B cell (primary cell): ENCODE measurements around the gene SLC12A4. TPM values are rescaled to one million over a fixed set of nuclear protein-coding genes. Genes with fewer than 3 reads are reported as not detected.

ENCODE experiments used
- ATAC-seq: fragments of 200-7000 bp; cut with Tn5 transposase; one replicate; pipeline ENCODE4 v1.10.0; 2021; ENCODE audit warnings: low read depth, mild to moderate bottlenecking, moderate number of reproducible peaks, moderate library complexity
- CTCF ChIA-PET: fragments of 350-600 bp; sonication (Branson Sonifier 250); formaldehyde crosslinking; loops from one replicate; lab custom pipeline; 2021; ENCODE audit warnings: antibody characterized with exemption, inconsistent platforms; lab: Charles Lee
- POLR2A ChIA-PET: fragments of 350-600 bp; sonication (Branson Sonifier 250); formaldehyde crosslinking; loops from one replicate; lab custom pipeline; 2021; ENCODE audit warnings: antibody characterized with exemption; lab: Charles Lee
- DNase-seq: peaks from one replicate; pipeline ENCODE4 v3.0.0; 2013
- H2AFZ ChIP-seq: 2 replicates; pipeline ENCODE4 v1.6.1; 2012; ENCODE audit warnings: mild to moderate bottlenecking, low read depth, low read length; ENCODE audit not compliant: insufficient read depth, poor library complexity, severe bottlenecking
- H3K27ac ChIP-seq, 2 donors: 1 replicate in 1 of 2; 2 replicates in 1 of 2; pipeline ENCODE4 v1.5.1; 2012 to 2013; ENCODE audit warnings: low read length in 2 of 2, mild to moderate bottlenecking in 2 of 2, moderate library complexity in 1 of 2
- H3K27me3 ChIP-seq, 4 experiments: fragments of 200-600 bp in 1 of 4; sonication (generic) in 1 of 4; replicated peaks in 1 of 4; 1 replicate in 2 of 4; 2 replicates in 2 of 4; pipeline versions ENCODE4 v1.6.1 to v1.7.0; 2013 to 2016; ENCODE audit warnings: low read length in 3 of 4, mild to moderate bottlenecking in 2 of 4, mixed read lengths in 1 of 4, moderate library complexity in 1 of 4; ENCODE audit not compliant: insufficient read depth in 4 of 4, control insufficient read depth in 3 of 4; ENCODE audit errors: control extremely low read depth in 1 of 4
- H3K36me3 ChIP-seq, 2 experiments: replicated peaks in 1 of 2; 1 replicate in 1 of 2; 2 replicates in 1 of 2; pipeline versions ENCODE4 v1.6.1 to v1.7.1; 2013; ENCODE audit warnings: low read length in 1 of 2; ENCODE audit not compliant: insufficient read depth in 2 of 2, control insufficient read depth in 1 of 2; ENCODE audit errors: control extremely low read depth in 1 of 2, extremely low read depth in 1 of 2
- H3K4me1 ChIP-seq, 2 donors: fragments of 200-600 bp in 1 of 2; sonication (generic) in 1 of 2; 1 replicate in 1 of 2; 2 replicates in 1 of 2; pipeline versions ENCODE4 v1.5.1 to v1.6.1; 2013 to 2017; ENCODE audit warnings: low read length in 2 of 2; ENCODE audit not compliant: control insufficient read depth in 2 of 2, insufficient read depth in 2 of 2
- H3K4me2 ChIP-seq: replicated peaks from 2 replicates; pipeline ENCODE3; 2012; ENCODE audit warnings: mild to moderate bottlenecking, low read depth, low read length; ENCODE audit not compliant: poor library complexity, severe bottlenecking
- H3K4me3 ChIP-seq, 5 experiments: fragments of 200-600 bp in 1 of 5; sonication (generic) in 1 of 5; 1 replicate in 3 of 5; 2 replicates in 2 of 5; pipeline versions ENCODE4 v1.5.1 to v1.7.0; 2011 to 2016; ENCODE audit warnings: low read length in 4 of 5, mild to moderate bottlenecking in 4 of 5, low read depth in 2 of 5, control low read depth in 1 of 5, moderate library complexity in 1 of 5; ENCODE audit not compliant: insufficient read depth in 1 of 5; ENCODE audit errors: control extremely low read depth in 1 of 5, extremely low read depth in 1 of 5
- H3K79me2 ChIP-seq: fragments of 200-600 bp; sonication (generic); one replicate; pipeline ENCODE4 v1.6.0; 2016; ENCODE audit warnings: low read length; ENCODE audit not compliant: control insufficient read depth, insufficient read depth
- H3K9ac ChIP-seq: fragments of 200-600 bp; sonication (generic); 2 replicates; pipeline ENCODE4 v1.6.1; 2017; ENCODE audit warnings: mild to moderate bottlenecking, low read length, moderate library complexity
- H3K9me3 ChIP-seq, 3 donors: one replicate each; pipeline versions ENCODE4 v1.6.1 to v1.7.1; 2013; ENCODE audit warnings: low read length in 2 of 3; ENCODE audit not compliant: control insufficient read depth in 2 of 3, insufficient read depth in 1 of 3; ENCODE audit errors: control extremely low read depth in 1 of 3
- H4K20me1 ChIP-seq: 2 replicates; pipeline ENCODE4 v1.6.0; 2012; ENCODE audit warnings: mild to moderate bottlenecking, low read length; ENCODE audit not compliant: insufficient read depth, control insufficient read depth, poor library complexity, severe bottlenecking
- H3K27ac Mint-ChIP-seq: one replicate; pipeline ENCODE4 v1.8.0; 2021; ENCODE audit warnings: mixed read lengths
- H3K27me3 Mint-ChIP-seq: one replicate; pipeline ENCODE4 v1.8.0; 2021; ENCODE audit warnings: mixed read lengths
- H3K4me1 Mint-ChIP-seq: one replicate; pipeline ENCODE4 v1.8.0; 2021; ENCODE audit warnings: mixed read lengths
- H3K4me3 Mint-ChIP-seq: one replicate; pipeline ENCODE4 v1.8.0; 2021; ENCODE audit warnings: mixed read lengths
- H3K9me3 Mint-ChIP-seq: one replicate; pipeline ENCODE4 v1.8.0; 2022; ENCODE audit warnings: mixed read lengths; ENCODE audit not compliant: insufficient read depth
- CTCF ChIP-seq: fragments of 200-600 bp; IDR thresholded peaks from one replicate; pipeline ENCODE4 v1.8.0; 2022; ENCODE audit warnings: antibody characterized with exemption, mild to moderate bottlenecking
- EZH2 ChIP-seq: IDR thresholded peaks from 2 replicates; pipeline ENCODE4 v1.6.1; 2012; ENCODE audit warnings: borderline replicate concordance, low read depth, mild to moderate bottlenecking, moderate library complexity, low read length; ENCODE audit not compliant: insufficient read depth, poor library complexity, severe bottlenecking
- WGBS: methylation state at CpG from one replicate; pipeline ENCODE4 v1.1.5; 2013; ENCODE audit warnings: missing lambda C conversion rate; ENCODE audit not compliant: insufficient coverage; 5-methylcytosine and 5-hydroxymethylcytosine counted together
- intact Hi-C: fragments of 100-400 bp; cut with micrococcal nuclease; formaldehyde crosslinking; loops from one replicate; pipeline ENCODE4 v1.10.0; 2022
- polyA plus RNA-seq: library from polyadenylated mRNA; depleted of rRNA; stranded (reverse); fragments of >200 nt; gene quantifications from 2 replicates; pipeline ENCODE4 v1.2.3, GENCODE V29; 2012
- total RNA-seq, 2 donors: library from RNA; stranded (reverse); fragments of 120-200 nt in 1 of 2; gene quantifications; 1 replicate in 1 of 2; 2 replicates in 1 of 2; pipeline versions ENCODE4 v1.2.3 to v1.2.4, GENCODE V29; 2013 to 2022

Gene SLC12A4
- total and polyA plus RNA-seq, 2 donors (not counting 1 experiment from before 2014, with no cell fraction given), result 20.2 to 42.2 TPM

DNA sequence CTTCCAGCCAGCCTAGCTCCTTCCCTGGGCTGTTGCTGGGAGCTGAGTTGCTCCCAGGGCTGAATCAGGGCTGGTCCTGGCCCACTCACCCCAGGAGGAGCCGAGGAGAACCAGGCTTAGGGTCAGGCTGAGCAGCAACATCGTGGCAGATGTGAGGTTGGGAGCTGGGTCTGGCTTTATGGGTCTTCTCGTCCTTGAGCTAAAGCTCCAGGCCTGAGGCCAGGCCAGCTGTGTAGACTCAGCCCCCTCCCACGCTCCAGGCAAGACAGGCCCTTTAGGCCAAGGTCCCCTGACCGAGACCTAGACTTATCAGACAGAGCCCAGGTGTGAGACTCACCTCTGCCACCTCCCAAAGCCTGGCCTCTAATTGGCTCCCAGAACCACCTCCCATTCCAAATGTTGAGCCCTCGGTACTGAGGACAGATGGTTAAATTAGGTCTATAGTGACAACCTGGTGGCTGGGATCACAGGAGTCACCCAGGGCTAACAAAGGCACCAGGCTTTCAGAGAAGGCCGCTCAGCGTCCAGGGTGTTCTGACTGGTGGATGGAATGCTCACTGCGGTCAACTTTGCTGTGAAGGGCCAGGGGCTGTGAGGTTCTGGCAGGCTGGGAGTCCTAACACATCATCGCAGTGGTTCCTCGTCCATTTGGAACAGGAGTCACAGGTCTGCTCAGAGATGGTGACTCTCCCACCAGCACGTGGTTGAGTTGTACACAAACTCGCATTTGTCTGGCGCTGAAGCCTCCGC, 36.5 kb downstream of the SLC12A4 start, which contains the start of gene CTRL:
Gene CTRL (minus strand): TSS at position 151 of the 750 bp plus-strand sequence. CDS start 10 bp downstream, at position 141.
- no peak for DNase-seq
- Histone ChIP-seq H3K4me3 (no peak within 1 kb of the TSS), H2AFZ (no peak within 1 kb of the TSS), H3K79me2 (peaks cover 41% of the 10 kb centered on the region), H3K36me3 (peaks cover 7 to 63% of the 10 kb centered on the region in 2 experiments), H3K27me3 (no peaks in the 10 kb centered on the region), H3K4me1 (peaks cover 8 to 18% of the 10 kb centered on the region in 2 donors), H4K20me1 (peaks cover 57% of the 10 kb centered on the region), H3K9ac (no peak within 1 kb of the TSS), H3K4me2 (no peak within 1 kb of the TSS), H3K27ac (no peak within 1 kb of the TSS), H3K9me3 (no peaks in the 10 kb centered on the region)
- ATAC-seq, result no peak
- no peaks in the 10 kb centered on the region for H3K27me3 Mint-ChIP-seq
- TF ChIP-seq CTCF (no peak), EZH2 (no peak)
- no peak within 1 kb of the TSS for H3K4me3 Mint-ChIP-seq
- no peaks in the 10 kb centered on the region for H3K9me3 Mint-ChIP-seq
- CTCF ChIA-PET, result interaction anchor here (0.8 to 6.4 kb wide), 4 partner anchors 48 to 259 kb away, joined by 3 to 21 read pairs (median 3); partner anchors contain the start of gene NRN1L
- 95% methylated on average over 11 of the region's 15 CpGs for WGBS
- peak within 1 kb of the TSS; percentile 37 for H3K27ac Mint-ChIP-seq
- POLR2A ChIA-PET, result no interaction called here
- peaks cover 22% of the 10 kb centered on the region for H3K4me1 Mint-ChIP-seq
- intact Hi-C loops, result no loop called here

GRCh38 chr16:67930678-67931211, 37.7 kb downstream of the SLC12A4 start:
- Histone ChIP-seq H3K9me3 (no peaks in the 10 kb centered on the region), H3K36me3 (peaks cover 7 to 63% of the 10 kb centered on the region in 2 experiments), H3K27me3 (no peaks in the 10 kb centered on the region), H2AFZ (no peak overlapping the region), H3K4me3 (no peak overlapping the region), H3K79me2 (peaks cover 35% of the 10 kb centered on the region), H3K9ac (no peak overlapping the region), H3K4me2 (no peak overlapping the region), H3K27ac (no peak overlapping the region), H4K20me1 (peaks cover 59% of the 10 kb centered on the region), H3K4me1 (peaks cover 13 to 23% of the 10 kb centered on the region in 2 donors)
- ChIA-PET CTCF (interaction anchor here (1.0 to 3.6 kb wide), 2 partner anchors 47 to 54 kb away, joined by 4 to 30 read pairs; partner anchors contain the start of gene NRN1L), POLR2A (interaction anchor here (0.5 to 0.6 kb wide), 2 partner anchors 159 to 262 kb away, joined by 3 to 5 read pairs; no protein-coding TSS in a partner anchor)
- ATAC-seq (no peak), DNase-seq (no peak)
- intact Hi-C loops, result no loop called here
- Mint-ChIP-seq H3K27ac (no peak overlapping the region), H3K9me3 (no peaks in the 10 kb centered on the region), H3K4me1 (peaks cover 28% of the 10 kb centered on the region), H3K27me3 (no peaks in the 10 kb centered on the region), H3K4me3 (no peak overlapping the region)
- TF ChIP-seq CTCF (no peak), EZH2 (no peak)
- WGBS, result 97% methylated on average over 17 of the region's 17 CpGs
